Measurements from ENCODE around the gene AKAP10.
"Not testable (repeated sequence)": the region's sequence is repeated elsewhere in the genome, so short reads cannot be mapped to it uniquely, and the experiment has no call there.

Gene AKAP10

GRCh38 chr17:19977293-19978208 is at the start of gene AKAP10:
Gene AKAP10, minus strand, starts transcription at chr17:19977828. Its CDS starts 149 bp downstream, at chr17:19977679.
- DNase-seq = no peak

DNA sequence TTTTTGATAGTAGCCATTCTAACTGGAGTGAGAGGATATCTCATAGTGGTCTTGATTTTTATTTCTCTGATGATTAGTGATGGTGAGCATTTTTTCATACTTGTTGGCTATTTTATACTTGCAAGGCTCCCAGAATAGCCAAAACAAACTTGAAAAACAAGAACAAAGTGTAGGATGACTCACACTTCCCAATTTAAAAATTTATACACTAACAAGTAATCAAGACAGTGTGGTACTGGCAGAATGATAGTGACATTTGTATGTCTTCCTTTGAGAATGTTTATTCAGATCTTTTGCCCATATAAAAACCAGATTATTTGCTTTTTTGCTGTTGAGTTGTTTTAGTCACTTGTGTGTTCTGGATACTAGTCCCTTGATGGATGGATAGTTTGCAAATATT is 49.3 kb upstream of the AKAP10 start:
- DNase-seq = no peak

- DNase-seq = no peak
Observed at GRCh38 chr17:20022701-20023100, 45.1 kb upstream of the AKAP10 start.

DNA sequence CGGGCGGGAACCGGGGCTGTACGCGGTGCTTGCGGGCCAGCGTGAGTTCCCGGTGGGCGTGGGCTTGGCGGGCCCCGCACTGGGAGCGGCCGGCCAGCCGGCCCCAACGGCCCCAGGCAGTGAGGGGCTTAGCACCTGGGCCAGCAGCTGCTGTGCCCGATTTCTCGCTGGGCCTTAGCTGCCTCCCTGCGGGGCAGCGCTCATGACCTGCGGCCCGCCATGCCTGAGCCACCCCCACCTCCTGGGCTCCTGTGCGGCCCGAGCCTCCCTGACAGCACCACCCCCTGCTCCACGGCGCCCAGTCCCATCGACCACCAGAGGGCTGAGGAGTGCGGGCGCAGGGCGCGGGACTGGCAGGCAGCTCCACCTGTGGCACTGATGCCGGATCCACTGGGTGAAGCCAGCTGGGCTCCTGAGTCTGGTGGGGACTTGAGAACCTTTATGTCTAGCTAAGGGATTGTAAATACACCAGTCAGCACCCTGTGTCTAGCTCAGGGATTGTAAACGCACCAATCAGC is 38.9 kb upstream of the AKAP10 start:
- DNase-seq = not testable (repeated sequence)

- DNase-seq = no peak
Observed at GRCh38 chr17:20012017-20012536, 34.4 kb upstream of the AKAP10 start.

DNA sequence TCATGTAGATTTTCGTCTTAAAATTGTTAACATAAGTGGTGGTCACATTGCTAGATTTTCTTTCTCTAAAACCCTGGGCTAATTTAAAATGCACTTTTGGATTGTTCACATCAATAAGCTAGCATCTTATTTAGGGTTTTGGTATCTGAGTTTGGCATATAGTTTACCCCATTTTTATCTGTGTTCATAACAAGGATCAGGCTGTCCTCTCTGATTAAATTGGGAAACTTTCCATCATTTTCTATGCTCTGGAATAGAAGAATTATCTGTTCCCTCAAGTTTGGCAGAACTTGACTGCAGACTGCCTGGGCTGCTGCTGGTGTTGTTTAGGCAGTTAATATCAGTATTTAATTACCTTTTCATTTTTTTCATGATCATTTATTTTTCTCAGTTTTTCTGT is 33.3 kb upstream of the AKAP10 start:
- no peak for DNase-seq

DNA sequence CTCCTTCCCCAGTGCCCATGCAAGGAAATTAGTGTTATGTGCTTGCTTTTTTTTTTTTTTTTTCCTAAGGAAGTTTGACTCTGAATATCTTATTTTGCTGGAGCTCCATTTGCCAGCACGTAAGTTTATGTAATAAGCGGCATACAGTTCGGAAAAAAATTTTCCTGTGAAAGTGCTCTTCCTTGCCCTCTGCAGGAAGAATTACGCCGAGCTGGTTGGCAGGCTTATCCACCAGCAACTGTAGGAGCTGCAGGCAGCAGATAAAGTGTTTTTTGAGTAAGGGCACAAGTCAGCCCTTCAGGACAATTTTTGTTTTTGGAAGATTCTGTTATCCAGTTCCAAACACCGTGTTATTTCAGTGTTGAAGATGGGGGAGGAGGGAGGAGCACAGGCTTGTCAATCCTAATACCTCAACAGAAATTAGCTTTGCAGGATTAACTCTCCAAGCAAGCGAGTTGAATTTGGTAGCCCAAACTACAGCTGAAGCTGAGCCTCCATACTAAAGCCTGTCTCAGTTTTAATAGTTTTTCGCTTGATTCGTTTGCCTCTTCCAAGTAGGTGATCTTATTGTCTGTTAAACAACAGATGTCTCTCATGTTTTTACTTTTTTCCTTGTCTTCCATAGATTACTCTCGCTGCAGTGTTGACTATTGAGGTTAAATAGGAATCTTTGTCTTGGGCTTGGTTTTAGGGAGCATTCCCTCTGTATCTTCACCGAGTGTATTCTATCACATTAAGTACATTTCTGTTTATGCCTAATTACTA is 32.7 kb upstream of the AKAP10 start:
- DNase-seq = peak; percentile 5

DNA sequence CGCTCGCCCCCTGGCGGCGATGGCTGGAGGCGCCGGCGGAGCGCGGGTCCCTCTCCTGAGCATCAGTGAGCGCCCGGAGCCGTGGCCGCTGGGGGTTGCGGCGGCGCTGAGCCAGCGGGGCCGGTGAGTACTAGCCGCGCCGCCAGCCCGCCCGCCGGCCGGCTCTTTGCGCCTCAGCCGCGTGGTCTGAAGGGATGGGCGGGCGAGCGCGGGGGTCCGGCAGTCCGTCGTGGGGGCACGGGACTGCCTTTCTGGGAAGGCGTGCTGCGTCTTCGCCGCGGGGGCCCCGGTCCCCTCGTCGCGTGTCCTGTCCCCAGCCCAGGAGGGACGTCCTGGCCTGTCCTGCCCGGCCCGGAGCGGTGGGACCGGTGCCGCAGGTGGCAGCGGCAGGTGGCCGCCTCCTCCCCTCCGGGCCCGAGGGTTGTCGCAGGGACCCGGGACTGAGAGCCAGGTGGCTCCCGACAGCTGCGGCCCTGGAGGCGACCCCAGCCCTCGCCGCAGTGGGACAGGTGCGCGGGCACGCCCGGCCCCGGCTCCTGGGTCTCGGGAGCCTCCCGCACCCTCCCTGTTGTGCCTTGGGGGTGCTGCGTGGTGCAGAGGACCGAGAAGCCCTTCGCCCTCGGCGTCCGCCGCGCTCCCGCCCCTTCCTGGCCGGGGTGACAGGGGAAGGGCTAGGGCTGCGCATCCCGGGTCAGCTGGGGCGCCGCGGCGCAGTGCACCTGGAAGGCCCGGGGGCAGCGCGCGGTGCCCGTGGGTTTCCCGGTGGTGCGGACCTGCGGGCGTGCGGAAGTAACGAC is 31.9 kb upstream of the AKAP10 start, which contains the start of gene SPECC1:
Gene SPECC1, plus strand, starts transcription at position 58 of the 797 bp plus-strand sequence. CDS start 87,293 bp downstream, outside the sequence.
- peak; percentile 11 for DNase-seq

GRCh38 chr17:20009052-20009301 is 31.3 kb upstream of the AKAP10 start:
- no peak for DNase-seq

GRCh38 chr17:20008242-20009051 is 30.8 kb upstream of the AKAP10 start:
- DNase-seq = no peak

DNA sequence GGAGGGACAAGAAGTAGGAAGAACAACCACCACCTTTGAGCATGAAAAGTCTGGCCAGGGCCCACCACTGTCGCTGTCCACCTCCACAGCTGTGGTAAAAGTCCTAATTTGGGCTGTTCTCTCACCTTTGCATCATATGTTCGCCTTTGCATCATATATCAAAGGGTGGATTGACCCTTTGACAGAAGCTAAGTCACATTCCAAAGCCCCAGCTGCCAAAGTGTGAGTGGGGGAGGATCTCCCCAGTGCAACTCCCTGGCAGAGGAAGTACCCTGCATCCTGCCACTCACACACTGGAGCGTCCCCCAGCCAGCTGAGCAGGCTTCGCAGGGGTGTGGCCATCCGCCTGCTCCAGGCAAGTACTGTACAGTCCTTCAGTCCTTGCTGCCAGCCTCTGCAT is 18.9 kb upstream of the AKAP10 start:
- DNase-seq = no peak

DNA sequence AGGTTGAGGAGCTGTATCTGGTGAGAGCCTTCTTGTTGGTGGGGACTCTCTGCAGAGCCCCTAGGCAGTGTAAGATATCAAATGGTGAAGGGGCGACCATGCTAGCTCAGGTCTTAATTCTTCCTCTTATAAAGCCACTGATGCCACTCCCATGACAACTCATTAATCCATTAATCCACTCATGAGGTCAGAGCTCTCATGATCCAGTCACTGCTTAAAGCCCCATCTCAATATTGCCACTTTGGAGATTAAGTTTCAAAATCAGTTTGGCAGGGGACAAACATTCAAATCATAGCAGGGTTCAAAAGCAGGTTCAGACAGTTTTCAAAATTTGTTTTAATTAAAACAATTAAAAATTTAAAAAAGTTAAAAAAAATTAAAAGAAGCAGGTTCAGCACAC is 18.5 kb upstream of the AKAP10 start:
- DNase-seq = no peak

DNA sequence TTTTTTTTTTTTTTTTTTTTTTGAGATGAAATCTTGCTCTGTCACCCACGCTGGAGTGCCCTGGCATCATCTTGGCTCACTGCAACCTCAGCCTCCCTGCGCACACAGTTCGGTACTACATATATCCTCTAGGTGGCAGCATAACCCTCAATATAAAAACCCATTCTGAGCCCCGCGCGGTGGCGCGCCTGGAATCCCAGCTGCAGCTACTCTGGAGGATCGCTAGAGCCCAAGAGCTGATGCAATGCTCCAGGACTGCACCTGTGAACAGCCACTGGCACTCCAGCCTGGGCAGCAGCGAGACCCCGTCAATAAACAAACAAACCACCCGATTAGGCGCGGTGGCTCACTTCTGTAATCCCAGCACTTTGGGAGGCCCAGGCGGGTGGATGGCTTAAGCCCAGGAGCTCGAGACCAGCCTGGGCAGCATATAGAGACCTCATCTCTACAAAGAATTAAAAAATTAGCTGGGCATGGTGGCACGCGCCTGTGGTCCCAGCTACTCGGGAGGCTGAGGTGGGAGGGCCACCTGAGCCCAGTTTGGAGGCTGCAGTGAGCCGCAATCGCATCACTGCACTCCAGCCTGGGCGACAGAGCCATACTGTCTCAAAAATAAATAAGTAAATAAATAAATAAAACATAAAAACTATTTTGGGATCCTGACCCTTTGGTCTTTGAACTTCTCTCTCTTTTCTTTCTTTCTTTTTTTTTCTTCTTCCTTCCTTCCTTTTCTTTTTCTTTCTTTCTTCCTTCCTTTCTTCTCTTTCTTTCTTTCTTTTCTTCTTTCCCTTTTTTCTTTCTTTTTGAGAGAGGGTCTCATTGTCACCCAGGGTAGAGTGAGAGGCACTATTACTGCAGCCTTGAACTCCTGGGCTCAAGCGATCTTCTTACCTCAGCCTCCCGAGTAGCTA is 15.4 kb upstream of the AKAP10 start:
- peak; percentile 43 for DNase-seq

DNA sequence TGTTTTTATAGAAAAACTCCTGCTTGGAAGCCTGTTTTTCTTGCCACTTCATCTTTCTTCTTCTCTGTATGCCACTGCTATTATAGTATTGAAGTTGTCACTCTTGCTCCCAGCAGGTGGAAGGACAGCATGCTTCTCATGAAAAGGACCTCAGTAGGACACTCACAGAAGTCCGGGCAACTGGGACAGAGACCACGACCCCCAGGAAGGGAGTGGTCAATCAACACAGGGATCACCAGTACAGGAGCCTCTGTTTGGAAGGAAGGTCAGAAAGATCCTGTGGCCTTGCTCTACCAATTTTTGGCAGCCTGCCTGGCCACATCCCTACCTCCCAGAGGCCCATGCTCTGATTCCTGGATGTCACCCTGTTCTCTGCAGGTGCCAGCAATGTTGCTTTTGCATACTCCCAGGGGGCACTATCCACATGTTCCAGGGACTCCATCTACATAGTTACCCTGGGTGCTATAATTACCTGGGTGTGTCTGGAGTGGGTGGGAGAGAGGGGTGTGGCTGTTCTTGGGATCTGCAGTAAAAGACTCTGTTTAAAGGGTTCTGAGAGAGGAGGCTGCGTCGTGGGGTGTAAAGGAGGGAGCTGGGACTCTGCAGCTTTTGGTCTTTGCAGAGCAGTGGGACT is 13.7 kb upstream of the AKAP10 start:
- DNase-seq = no peak

DNA sequence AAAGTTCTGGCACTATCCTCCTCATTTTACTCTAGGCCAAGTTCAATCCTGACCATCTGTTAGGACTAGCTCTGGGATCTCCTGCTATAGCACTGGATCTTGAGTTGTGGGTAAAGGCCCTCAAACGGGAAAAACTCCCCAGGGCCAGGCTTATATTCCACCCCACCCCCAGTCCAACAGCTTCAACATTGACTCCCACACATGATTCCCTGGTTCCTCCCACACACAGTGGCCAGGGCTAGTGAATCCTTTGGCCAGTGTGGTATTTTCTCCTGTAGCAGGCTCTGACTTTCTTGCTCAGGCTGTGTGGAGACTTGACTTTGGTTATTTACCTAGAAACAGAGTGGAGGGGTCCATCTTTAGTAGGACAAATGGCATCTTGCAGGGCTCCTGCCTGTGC is 10.3 kb upstream of the AKAP10 start:
- no peak for DNase-seq

- no peak for DNase-seq
Observed at GRCh38 chr17:19986941-19987861, 9.6 kb upstream of the AKAP10 start.

- DNase-seq = no peak
Observed at GRCh38 chr17:19979917-19980770, 2.5 kb upstream of the AKAP10 start.

DNA sequence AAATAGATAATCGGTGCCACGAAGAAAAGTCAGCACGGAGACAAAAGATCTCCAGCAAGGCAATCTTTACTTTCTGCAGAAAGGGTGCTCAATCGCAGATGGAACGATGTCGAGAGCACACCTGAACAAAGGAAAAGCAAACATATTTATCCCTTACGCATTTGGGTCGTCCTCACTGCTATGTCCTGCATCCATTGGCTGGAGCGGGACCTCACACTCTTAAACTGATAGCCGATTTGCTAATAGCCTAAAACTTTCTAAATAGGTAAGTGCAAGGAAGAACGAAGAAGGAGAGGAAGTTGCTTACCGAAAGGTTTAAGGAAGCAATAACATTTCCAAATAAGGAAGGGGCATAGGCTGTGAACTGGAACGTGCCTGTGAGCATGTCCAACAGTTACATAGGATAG is 1.2 kb upstream of the AKAP10 start:
- no peak for DNase-seq
